GM12891 (cell line): ENCODE results near the gene ANKS1B.

Experiments
- POLR2A ChIP-seq: IDR thresholded peaks from 2 replicates; pipeline ENCODE4 v1.6.1; 2011; ENCODE audit warnings: low read depth, low read length, control low read depth
- POLR2AphosphoS5 ChIP-seq: IDR thresholded peaks from 2 replicates; pipeline ENCODE4 v1.6.1; 2011; ENCODE audit warnings: low read depth, low read length, control low read depth
- SPI1 ChIP-seq: IDR thresholded peaks from 2 replicates; pipeline ENCODE4 v1.6.1; 2011; ENCODE audit warnings: low read depth, low read length, control low read depth
- TAF1 ChIP-seq: IDR thresholded peaks from 2 replicates; pipeline ENCODE4 v1.6.1; 2011; ENCODE audit warnings: low read depth, low read length, control low read depth

GRCh38 chr12:98817742-98818141, 1167.0 kb downstream of the ANKS1B start:
- TF ChIP-seq POLR2A (no peak), POLR2AphosphoS5 (no peak), SPI1 (no peak), TAF1 (no peak)
